NK-92 treated with Interleukin-12 subunit alpha and Interleukin-12 subunit beta, amount 100 ng/mL, for 24 hours (cell line): ENCODE measurements around the gene LRRC74B.
"Not testable (repeated sequence)": the region's sequence is repeated elsewhere in the genome, so short reads cannot be mapped to it uniquely, and the experiment has no call there.

Experiments
- DNase-seq: peaks from one replicate; lab custom pipeline; 2025; lab: John Stamatoyannopoulos, UW

LRRC74B gene

DNA sequence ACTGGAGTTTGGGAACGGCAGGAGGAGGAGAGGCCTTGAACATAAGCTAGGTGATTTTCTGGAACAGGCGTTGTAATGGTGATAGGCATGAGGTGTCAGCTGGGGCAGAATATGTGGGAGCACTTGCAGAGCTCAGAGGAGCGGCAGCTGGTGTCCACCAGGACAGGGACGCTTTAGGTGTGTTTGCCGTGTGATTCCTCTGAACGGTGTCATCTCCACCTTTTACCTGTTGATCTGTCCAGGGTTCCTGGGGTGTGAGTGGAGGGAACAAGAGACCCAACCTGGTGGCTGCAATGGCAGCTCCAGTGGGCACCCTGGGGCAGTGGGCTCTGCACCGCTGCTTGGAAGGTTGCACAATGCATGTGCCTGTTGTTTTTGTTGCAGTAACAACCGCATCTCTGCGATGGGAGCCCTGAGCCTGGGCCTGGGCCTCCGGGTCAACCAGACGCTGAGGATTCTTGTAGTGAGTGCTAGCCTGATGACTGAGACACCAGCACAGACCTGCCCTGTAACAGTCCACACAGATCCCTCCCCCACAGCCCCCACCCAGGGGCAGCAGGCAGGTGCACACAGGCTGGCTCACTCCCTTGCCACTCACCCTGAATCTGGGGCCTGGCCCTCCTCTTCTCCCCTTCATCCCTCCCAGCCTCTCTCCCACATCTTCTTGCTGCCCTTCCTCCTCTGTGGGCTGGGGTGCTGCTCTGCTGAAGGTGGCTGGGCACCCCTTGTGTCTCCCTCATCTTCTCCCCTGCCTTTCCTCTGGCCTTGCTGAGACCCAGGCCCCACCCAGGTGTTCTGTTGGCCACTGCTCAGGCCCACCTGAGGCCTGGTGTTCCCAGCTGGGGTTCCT lies 9.2 kb downstream of the LRRC74B start:
- DNase-seq: no peak

GRCh38 chr22:21055564-21055834 lies 9.8 kb downstream of the LRRC74B start:
- DNase-seq: no peak

- DNase-seq: no peak
Measured at GRCh38 chr22:21055880-21056319, 10.2 kb downstream of the LRRC74B start.

DNA sequence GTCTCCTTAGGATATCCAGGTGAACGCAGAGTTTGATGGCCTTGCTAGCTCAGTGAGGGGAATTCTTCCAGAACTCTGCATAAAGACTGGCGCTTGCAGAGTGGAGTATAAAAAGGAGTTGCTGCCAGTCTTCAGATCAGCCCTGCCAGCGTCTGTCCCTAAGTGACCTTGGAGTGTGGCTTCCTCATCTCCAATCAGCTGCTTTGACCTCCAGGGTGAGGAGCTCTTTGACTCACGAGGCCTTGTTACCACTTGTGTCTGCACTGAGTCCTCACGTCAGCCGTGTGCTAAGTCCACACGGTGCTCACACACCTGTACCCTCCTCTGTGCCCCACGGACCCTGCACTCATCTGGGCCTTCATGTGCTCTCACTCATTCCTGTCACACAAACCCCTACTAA lies 14.6 kb downstream of the LRRC74B start:
- DNase-seq: not testable (repeated sequence)

- not testable (repeated sequence) for DNase-seq
Measured at GRCh38 chr22:21061660-21062321, 16.0 kb downstream of the LRRC74B start.

DNA sequence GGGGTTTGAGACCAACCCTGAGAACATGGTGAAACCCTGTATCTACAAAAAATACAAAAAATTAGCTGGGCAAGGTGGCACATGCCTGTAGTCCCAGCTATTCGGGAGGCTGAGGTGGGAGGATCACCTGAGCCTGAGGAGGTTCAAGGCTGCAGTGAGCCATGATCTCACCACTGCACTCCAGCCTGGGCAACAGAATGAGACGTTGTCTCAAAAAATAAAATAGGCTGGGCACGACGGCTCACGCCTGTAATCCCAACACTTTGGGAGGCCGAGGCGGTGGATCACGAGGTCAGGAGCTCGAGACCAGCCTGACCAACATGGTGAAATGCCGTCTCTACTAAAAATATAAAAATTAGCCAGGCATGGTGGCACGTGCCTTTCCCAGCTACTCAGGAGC lies 18.7 kb downstream of the LRRC74B start:
- not testable (repeated sequence) for DNase-seq

GRCh38 chr22:21064917-21065864 lies 19.4 kb downstream of the LRRC74B start:
- DNase-seq: no peak

DNA sequence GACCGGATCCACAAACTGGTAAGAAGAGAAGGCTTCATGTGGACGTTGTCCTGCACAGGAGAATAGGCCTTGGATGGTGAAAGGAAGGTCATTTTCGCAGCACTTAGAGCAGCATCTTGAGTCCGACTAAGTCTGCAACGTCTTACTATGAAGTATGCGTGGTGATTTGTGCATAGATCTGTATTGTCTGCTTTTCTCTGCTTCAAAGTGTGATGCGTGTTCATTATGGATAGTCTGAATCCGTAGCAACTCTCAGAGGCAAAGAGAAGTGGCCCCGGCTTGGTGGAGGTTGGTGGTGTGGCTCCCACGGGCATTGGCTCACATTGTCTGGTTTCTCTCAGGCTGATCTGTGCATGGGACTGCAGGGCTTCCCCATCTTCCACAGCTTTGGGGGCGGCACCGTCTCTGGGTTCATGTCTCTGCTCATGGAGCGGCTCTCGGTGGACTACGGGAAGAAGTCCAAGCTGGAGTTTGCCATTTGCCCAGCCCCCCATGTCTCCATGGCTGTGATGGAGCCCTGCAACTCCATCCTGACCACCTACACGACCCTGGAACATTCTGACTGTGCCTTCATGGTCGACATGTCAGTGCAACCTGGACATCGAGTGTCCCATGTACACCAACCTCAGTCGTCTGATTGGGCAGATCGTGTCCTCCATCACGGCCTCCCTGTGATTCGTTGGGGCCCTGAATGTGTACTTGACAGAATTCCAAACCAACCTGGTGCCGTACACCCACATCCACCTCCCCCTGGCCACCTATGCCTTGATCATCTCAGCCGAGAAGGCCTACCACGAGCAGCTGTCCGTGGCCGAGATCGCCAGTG lies 21.5 kb downstream of the LRRC74B start:
- DNase-seq: no peak

DNA sequence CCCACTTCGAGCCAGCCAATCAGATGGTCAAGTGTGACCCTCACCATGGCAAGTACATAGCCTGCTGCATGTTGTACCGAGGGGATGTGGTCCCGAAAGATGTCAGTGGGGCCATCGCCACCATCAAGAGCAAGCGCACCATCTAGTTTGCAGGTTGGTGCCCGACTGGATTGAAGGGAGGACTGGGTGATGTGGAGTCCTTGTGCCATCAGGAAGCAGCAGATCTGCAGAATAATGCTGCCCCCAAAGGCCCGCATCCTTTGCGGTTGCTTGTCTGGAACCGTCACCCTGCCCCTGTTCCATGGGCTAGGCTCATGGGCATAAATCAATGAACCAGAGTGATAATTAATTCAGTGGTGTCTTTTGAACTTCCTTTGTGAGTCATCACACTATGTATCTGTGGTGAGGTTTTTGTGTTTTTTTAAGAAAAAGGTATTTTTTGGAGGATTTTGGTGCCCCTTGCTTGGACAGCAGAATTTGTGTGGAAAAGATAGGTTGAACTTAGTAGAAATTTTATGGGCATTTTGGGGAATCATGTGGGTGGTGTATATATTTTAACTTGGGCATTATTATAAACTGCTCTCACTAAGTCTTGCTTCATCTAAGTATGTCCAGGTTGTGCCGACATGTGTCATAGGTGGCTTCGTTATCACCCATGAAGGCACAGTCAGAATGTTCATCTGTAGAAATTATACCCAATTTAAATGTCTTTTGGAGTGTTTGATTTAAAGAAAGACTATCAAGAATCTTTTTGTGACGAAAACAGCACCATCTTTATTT lies 22.3 kb downstream of the LRRC74B start:
- DNase-seq: no peak

DNA sequence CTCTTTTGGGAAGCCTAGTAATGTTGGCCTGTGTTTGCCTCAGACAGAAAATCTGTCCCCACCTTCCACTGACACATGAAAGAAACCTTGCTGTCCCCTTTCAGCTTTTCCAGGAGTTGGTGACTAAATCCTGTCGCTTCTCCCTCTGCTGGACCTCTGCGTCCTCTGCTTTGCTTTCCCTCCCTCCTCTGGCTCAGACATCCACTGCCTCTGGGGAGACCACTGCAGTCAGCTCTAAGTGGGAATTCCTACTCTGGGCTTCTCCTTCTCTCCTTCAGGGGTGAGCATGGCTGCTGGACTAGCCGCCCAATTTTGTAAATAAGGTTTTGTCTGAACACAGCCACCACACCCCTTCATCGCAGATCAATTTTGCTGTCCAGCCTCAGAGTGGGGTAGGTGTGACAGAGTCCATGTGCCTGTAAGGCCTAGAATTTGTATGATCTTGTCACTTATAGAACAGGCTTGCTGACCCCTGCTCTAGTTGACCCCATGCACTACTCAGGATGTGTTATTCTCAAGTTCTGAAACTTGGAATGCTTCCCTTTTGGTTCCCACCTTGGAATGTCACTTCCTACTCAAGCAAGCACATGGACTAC lies 23.0 kb downstream of the LRRC74B start:
- DNase-seq: no peak

DNA sequence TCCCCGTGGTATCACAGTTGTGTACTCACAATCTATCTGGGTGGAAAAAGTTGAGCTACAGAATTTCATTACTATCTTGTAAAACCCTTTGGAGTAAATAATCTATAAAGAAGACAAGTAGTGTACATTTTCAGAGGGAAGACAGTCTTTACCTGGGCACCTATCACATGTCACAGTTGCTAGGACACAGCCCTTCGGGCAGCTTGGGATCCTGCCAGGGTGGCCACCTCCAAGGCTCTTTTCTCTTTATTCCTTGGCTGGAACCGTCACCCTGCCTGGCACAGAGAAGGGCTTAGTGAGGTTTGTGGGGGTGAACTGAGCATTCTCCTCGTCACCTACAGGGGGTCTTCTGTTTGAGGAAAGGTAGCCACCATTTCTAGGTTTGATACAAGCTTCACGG lies 23.6 kb downstream of the LRRC74B start:
- no peak for DNase-seq

DNA sequence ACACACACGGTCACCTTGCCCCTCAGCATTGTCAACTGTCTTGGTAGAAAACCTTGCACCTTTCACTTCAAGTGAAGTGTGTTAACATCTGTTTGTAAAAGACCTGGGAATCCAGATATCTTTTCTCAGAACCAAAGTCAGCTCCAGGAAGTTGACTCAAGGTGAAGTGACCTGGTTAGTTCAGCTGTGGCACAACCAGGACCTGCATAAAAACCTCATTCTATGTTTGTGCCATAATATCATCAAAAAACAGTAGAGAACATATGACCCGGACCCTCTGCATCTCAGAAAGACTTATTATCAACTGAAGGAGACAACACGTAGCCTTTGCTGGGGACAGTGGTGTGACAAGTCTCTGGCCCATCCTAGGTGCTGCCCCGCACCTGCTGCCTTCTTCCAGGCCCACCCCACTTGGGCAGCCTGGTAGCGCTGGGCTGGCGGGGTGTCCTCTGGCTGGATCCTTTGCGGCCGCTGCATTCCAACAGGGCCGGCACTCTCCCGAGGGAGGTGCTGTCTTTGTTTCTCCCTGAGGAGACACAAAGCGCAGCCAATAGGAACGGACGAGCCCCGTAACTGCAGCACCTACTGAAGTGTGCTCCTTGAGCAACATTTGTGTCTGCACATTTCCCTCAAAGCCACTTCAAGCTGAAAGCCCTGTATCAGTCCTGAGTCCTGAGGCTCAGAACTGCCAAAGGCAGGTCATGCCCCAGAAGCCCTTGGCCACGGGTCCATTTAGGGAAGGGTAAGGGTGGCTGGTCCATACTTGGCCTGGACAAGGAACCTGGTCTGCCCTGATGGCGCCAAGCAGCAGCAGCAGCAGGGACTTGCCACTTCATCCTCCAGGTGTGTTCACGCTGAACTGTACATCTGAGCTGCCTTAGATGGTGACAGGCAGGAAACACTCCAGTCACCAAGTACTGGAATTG lies 25.2 kb downstream of the LRRC74B start:
- no peak for DNase-seq

GRCh38 chr22:21071796-21072195 lies 26.1 kb downstream of the LRRC74B start:
- not testable (repeated sequence) for DNase-seq

GRCh38 chr22:21073023-21073422 lies 27.3 kb downstream of the LRRC74B start:
- DNase-seq: no peak

- no peak for DNase-seq
Measured at GRCh38 chr22:21073482-21073881, 27.7 kb downstream of the LRRC74B start.

DNA sequence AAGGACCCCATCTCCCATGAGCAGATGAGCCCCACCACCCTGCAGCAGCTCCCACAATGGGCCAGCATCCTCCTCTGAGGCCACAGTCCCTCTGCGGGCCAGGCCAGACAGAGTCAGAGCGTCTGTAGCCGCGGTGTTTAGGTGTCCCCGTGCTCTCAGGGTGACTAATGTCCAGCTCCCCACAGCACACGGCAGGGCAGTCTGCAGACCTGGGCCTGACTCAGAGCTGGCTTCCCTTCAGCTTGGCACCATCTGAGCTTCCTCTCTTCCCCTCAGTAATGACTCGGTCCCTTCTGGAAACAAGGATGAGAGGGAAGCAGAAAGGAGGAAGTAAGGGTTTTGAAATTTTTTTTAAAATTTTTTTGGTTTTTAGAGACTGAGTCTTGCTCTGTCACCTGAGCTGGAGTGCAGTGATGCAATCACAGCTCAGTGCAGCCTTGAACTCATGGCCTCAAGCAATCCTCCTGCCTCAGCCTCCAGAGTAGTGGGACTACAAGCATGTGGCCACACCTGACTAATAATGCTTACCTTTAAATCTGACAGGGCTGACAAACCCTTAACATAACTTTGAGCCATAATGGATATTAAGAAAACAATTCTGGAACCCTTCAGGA lies 28.5 kb downstream of the LRRC74B start:
- no peak for DNase-seq

DNA sequence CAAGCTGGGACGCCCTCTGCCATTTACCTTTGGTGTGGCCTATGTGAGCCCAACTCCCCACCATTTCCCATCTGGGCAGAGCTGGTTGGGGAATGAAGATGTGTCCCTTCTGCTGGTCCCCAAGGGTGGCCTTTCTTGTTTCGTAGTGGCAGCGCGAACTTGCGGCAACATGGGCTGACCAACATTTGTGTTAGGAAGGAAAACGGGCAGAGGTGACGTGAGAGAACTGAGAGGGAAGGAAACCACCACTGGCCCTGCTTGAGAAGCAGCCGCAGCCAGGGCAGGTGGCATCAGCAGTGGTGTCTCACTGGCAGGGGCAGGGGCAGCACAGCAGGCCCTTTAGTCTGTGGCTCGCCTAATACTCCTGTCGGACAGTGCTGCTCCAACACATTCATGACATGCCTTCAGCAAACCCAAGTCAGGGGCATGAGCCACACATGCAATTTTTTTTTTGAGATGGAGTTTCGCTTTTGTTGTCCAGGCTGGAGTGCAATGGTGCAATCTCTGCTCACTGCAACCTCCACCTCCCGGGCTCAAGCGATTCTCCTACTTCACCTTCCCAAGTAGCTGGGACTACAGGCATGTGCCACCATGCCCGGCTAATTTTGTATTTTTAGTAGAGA lies 29.9 kb downstream of the LRRC74B start:
- DNase-seq: no peak

DNA sequence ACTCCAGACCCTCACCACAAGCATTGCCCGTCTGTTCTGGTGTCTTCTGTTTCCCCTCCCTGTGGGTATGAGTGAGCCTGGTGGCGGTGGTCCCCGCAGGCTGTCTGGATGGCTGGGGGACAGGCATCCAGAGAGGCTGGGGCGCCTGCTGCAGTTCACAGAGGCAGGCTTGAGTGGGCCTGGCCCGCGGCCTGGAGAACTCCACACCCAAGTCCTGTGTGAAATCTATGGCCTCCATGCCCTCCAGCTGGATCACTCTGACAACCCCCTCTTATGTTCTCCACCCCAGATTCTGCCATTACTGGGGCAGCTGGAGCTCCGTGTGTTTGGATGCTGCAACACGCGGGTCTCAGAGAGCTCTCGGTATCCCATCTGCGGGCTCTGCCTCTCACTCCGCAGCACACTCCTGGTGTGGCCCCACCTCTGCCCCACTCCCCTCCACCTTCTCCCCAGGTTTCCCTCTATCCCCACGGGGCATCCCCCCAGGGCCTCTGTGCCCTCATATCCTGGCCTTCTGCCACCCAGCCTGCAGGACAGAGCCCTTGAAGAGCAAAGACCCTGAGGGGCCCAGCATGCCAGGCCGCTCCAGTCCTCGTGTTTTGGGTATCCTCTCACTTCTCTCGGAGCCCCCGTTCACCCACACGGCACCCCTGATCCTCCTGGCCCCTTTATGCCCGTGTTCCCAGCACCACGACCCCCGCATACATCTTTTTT lies 31.3 kb downstream of the LRRC74B start:
- no peak for DNase-seq
